Adipocyte (in vitro differentiated cells): ENCODE results near the gene FOXN3.

Experiments used
- DNase-seq: peaks from one replicate; pipeline ENCODE4 v3.0.0-alpha.2; 2015; ENCODE audit warnings: low read depth
- H3K27me3 ChIP-seq: replicated peaks from 2 replicates; pipeline ENCODE4 v1.7.0; 2013; ENCODE audit warnings: mild to moderate bottlenecking, low read length, moderate library complexity; ENCODE audit not compliant: control insufficient read depth, insufficient read depth
- H3K36me3 ChIP-seq: 2 replicates; pipeline ENCODE4 v1.7.0; 2013; ENCODE audit warnings: low read length, mild to moderate bottlenecking, moderate library complexity; ENCODE audit not compliant: control insufficient read depth, insufficient read depth, severe bottlenecking
- H3K4me1 ChIP-seq: 2 replicates; pipeline ENCODE4 v1.7.0; 2013; ENCODE audit warnings: mild to moderate bottlenecking, low read length, moderate library complexity; ENCODE audit not compliant: control insufficient read depth, insufficient read depth
- H3K4me3 ChIP-seq: 2 replicates; pipeline ENCODE4 v1.7.0; 2013; ENCODE audit warnings: mild to moderate bottlenecking, low read length, moderate library complexity
- H3K9ac ChIP-seq: 2 replicates; pipeline ENCODE4 v1.7.0; 2013; ENCODE audit warnings: mild to moderate bottlenecking, low read length, moderate library complexity
- H3K9me3 ChIP-seq: 2 replicates; pipeline ENCODE4 v1.7.0; 2013; ENCODE audit warnings: mild to moderate bottlenecking, low read length, moderate library complexity; ENCODE audit not compliant: control insufficient read depth

The FOXN3 gene

GRCh38 chr14:89262041-89262440, 155.0 kb downstream of the FOXN3 start:
- Histone ChIP-seq H3K4me3 (no peak overlapping the region), H3K9me3 (no peaks in the 10 kb centered on the region), H3K9ac (no peak overlapping the region), H3K36me3 (peaks cover 29% of the 10 kb centered on the region), H3K27me3 (no peaks in the 10 kb centered on the region), H3K4me1 (no peaks in the 10 kb centered on the region)
- DNase-seq = no peak

- Histone ChIP-seq H3K36me3 (peaks cover 32% of the 10 kb centered on the region), H3K4me3 (no peak overlapping the region), H3K27me3 (no peaks in the 10 kb centered on the region), H3K9me3 (no peaks in the 10 kb centered on the region), H3K4me1 (no peaks in the 10 kb centered on the region), H3K9ac (no peak overlapping the region)
- DNase-seq = no peak
These were observed 156.1 kb downstream of the FOXN3 start for GRCh38 chr14:89260898-89261297.

- Histone ChIP-seq H3K4me3 (no peak overlapping the region), H3K36me3 (peaks cover 25% of the 10 kb centered on the region), H3K27me3 (no peaks in the 10 kb centered on the region), H3K9me3 (no peaks in the 10 kb centered on the region), H3K9ac (no peak overlapping the region), H3K4me1 (no peaks in the 10 kb centered on the region)
- no peak for DNase-seq
These were observed 157.0 kb downstream of the FOXN3 start for GRCh38 chr14:89259951-89260609.

GRCh38 chr14:89258728-89259273, 158.2 kb downstream of the FOXN3 start:
- H3K9me3 ChIP-seq = no peaks in the 10 kb centered on the region
- peaks cover 21% of the 10 kb centered on the region for H3K36me3 ChIP-seq
- no peaks in the 10 kb centered on the region for H3K27me3 ChIP-seq
- H3K4me3 ChIP-seq = no peak overlapping the region
- H3K4me1 ChIP-seq = no peaks in the 10 kb centered on the region
- no peak overlapping the region for H3K9ac ChIP-seq
- DNase-seq = no peak

- H3K27me3 ChIP-seq = no peaks in the 10 kb centered on the region
- no peak for DNase-seq
These were observed 160.1 kb downstream of the FOXN3 start for GRCh38 chr14:89256951-89257350.

GRCh38 chr14:89256283-89256682, 160.8 kb downstream of the FOXN3 start:
- DNase-seq = no peak

More at GRCh38 chr14:89256951-89257350, 160.1 kb downstream of the FOXN3 start:
- H3K36me3 ChIP-seq = peaks cover 17% of the 10 kb centered on the region
- H3K9ac ChIP-seq = no peak overlapping the region
- no peaks in the 10 kb centered on the region for H3K9me3 ChIP-seq
- no peaks in the 10 kb centered on the region for H3K4me1 ChIP-seq
- H3K4me3 ChIP-seq = no peak overlapping the region

GRCh38 chr14:89255852-89256251, 161.2 kb downstream of the FOXN3 start:
- Histone ChIP-seq H3K27me3 (no peaks in the 10 kb centered on the region), H3K4me1 (no peaks in the 10 kb centered on the region), H3K36me3 (peaks cover 17% of the 10 kb centered on the region), H3K9ac (no peak overlapping the region), H3K9me3 (no peaks in the 10 kb centered on the region), H3K4me3 (no peak overlapping the region)
- no peak for DNase-seq

More at GRCh38 chr14:89256283-89256682, 160.8 kb downstream of the FOXN3 start:
- no peak overlapping the region for H3K4me3 ChIP-seq
- H3K4me1 ChIP-seq = no peaks in the 10 kb centered on the region
- no peaks in the 10 kb centered on the region for H3K27me3 ChIP-seq
- H3K9ac ChIP-seq = no peak overlapping the region
- peaks cover 17% of the 10 kb centered on the region for H3K36me3 ChIP-seq
- H3K9me3 ChIP-seq = no peaks in the 10 kb centered on the region

GRCh38 chr14:89255012-89255411, 162.0 kb downstream of the FOXN3 start:
- Histone ChIP-seq H3K9me3 (no peaks in the 10 kb centered on the region), H3K4me3 (no peak overlapping the region), H3K36me3 (peaks cover 17% of the 10 kb centered on the region), H3K27me3 (no peaks in the 10 kb centered on the region), H3K4me1 (no peaks in the 10 kb centered on the region), H3K9ac (no peak overlapping the region)
- DNase-seq = no peak

GRCh38 chr14:89254166-89254909, 162.7 kb downstream of the FOXN3 start:
- DNase-seq = no peak
- Histone ChIP-seq H3K4me1 (no peaks in the 10 kb centered on the region), H3K9me3 (no peaks in the 10 kb centered on the region), H3K36me3 (peaks cover 17% of the 10 kb centered on the region), H3K4me3 (no peak overlapping the region), H3K27me3 (no peaks in the 10 kb centered on the region), H3K9ac (no peak overlapping the region)

- Histone ChIP-seq H3K36me3 (peaks cover 14% of the 10 kb centered on the region), H3K27me3 (no peaks in the 10 kb centered on the region), H3K4me3 (no peak overlapping the region), H3K9ac (no peak overlapping the region), H3K9me3 (no peaks in the 10 kb centered on the region), H3K4me1 (no peaks in the 10 kb centered on the region)
- DNase-seq = no peak
These were observed 164.0 kb downstream of the FOXN3 start for GRCh38 chr14:89252887-89253532.

- peak; percentile 26 for DNase-seq
- H3K36me3 ChIP-seq = peaks cover 3% of the 10 kb centered on the region
- no peak overlapping the region for H3K9ac ChIP-seq
- H3K27me3 ChIP-seq = no peaks in the 10 kb centered on the region
- no peaks in the 10 kb centered on the region for H3K4me1 ChIP-seq
- H3K4me3 ChIP-seq = no peak overlapping the region
- no peaks in the 10 kb centered on the region for H3K9me3 ChIP-seq
These were observed 166.0 kb downstream of the FOXN3 start for GRCh38 chr14:89251061-89251460.
